SK-N-SH (cell line): ENCODE results near the gene SLF2. TPM values are rescaled to one million over a fixed set of nuclear protein-coding genes. Genes with fewer than 3 reads are reported as not detected.

Experiments used
- CTCF ChIA-PET: fragments of 300-600, 350-600 bp; formaldehyde crosslinking; extraction: SDS; loops from one replicate; lab custom pipeline; 2021; lab: Yijun Ruan, JAX
- POLR2A ChIA-PET: fragments of 350-600 bp; sonication (Branson Sonifier 250); formaldehyde crosslinking; extraction: SDS; loops from one replicate; lab custom pipeline; 2020; ENCODE audit warnings: antibody characterized with exemption, inconsistent platforms; lab: Yijun Ruan, JAX
- DNase-seq: peaks from one replicate; pipeline ENCODE4 v3.0.0; 2012
- H2AFZ ChIP-seq: fragments of 200-600 bp; sonication (generic); 2 replicates; pipeline ENCODE4 v1.8.1; 2016; ENCODE audit warnings: antibody characterized with exemption, mild to moderate bottlenecking, low read depth
- H3F3A ChIP-seq: fragments of 200-600 bp; sonication (generic); replicated peaks from 2 replicates; pipeline ENCODE3; 2016; ENCODE audit warnings: antibody characterized with exemption, mild to moderate bottlenecking; ENCODE audit not compliant: insufficient read depth
- H3K27ac ChIP-seq, 2 experiments: fragments of 200-500 bp in 1 of 2; fragments of 200-600 bp in 1 of 2; sonication (Bioruptor generic) in 1 of 2; sonication (generic), shearing (Covaris generic) in 1 of 2; 2 replicates each; pipeline versions ENCODE4 v1.5.1 to v1.6.1; 2014 to 2016; ENCODE audit warnings: low read depth in 2 of 2, inconsistent platforms in 1 of 2, low read length in 1 of 2, mild to moderate bottlenecking in 1 of 2, mixed read lengths in 1 of 2
- H3K27me3 ChIP-seq: fragments of 200-600 bp; sonication (generic), shearing (Covaris generic); 2 replicates; pipeline ENCODE4 v1.6.1; 2016; ENCODE audit warnings: mixed run types; ENCODE audit not compliant: insufficient read depth
- H3K36me3 ChIP-seq, 2 experiments: fragments of 200-500 bp in 1 of 2; fragments of 200-600 bp in 1 of 2; sonication (Bioruptor generic) in 1 of 2; sonication (generic) in 1 of 2; replicated peaks in 1 of 2; 2 replicates each; pipeline versions ENCODE3 to v1.5.1; 2014 to 2016; ENCODE audit warnings: low read length in 1 of 2, mild to moderate bottlenecking in 1 of 2; ENCODE audit not compliant: insufficient read depth in 2 of 2, control insufficient read depth in 1 of 2
- H3K4me1 ChIP-seq, 2 experiments: fragments of 200-500 bp in 1 of 2; fragments of 200-600 bp in 1 of 2; sonication (Bioruptor generic) in 1 of 2; sonication (generic), shearing (Covaris generic) in 1 of 2; 2 replicates each; pipeline versions ENCODE4 v1.5.1 to v1.6.1; 2014 to 2016; ENCODE audit warnings: low read depth in 1 of 2, low read length in 1 of 2, mixed run types in 1 of 2; ENCODE audit not compliant: insufficient read depth in 2 of 2, control insufficient read depth in 1 of 2
- H3K4me2 ChIP-seq: fragments of 200-600 bp; sonication (generic), shearing (Covaris generic); 2 replicates; pipeline ENCODE4 v1.6.1; 2017; ENCODE audit warnings: mixed run types
- H3K4me3 ChIP-seq, 2 experiments: fragments of 200-500 bp in 1 of 2; fragments of 200-600 bp in 1 of 2; sonication (Bioruptor generic) in 1 of 2; sonication (generic), shearing (Covaris generic) in 1 of 2; 2 replicates each; pipeline versions ENCODE4 v1.5.1 to v1.8.1; 2014 to 2016; ENCODE audit warnings: low read depth in 2 of 2, inconsistent platforms in 1 of 2, low read length in 1 of 2, mild to moderate bottlenecking in 1 of 2, mixed read lengths in 1 of 2, moderate library complexity in 1 of 2
- H3K79me2 ChIP-seq: fragments of 200-600 bp; sonication (generic); 2 replicates; pipeline ENCODE4 v1.8.1; 2017; ENCODE audit warnings: mild to moderate bottlenecking; ENCODE audit not compliant: insufficient read depth
- H3K9ac ChIP-seq: fragments of 200-600 bp; sonication (generic); 2 replicates; pipeline ENCODE4 v1.6.1; 2017; ENCODE audit warnings: mixed run types
- H3K9me2 ChIP-seq: fragments of 200-600 bp; sonication (generic); 2 replicates; pipeline ENCODE4 v1.6.1; 2017; ENCODE audit warnings: mixed run types
- H3K9me3 ChIP-seq: fragments of 200-600 bp; sonication (generic); 2 replicates; pipeline ENCODE4 v1.6.1; 2017; ENCODE audit warnings: mixed run types, mild to moderate bottlenecking, moderate library complexity
- H4K20me1 ChIP-seq: fragments of 200-600 bp; sonication (generic); 2 replicates; pipeline ENCODE4 v1.6.1; 2017; ENCODE audit warnings: mild to moderate bottlenecking, mixed run types; ENCODE audit not compliant: insufficient read depth
- FOXM1 ChIP-seq: IDR thresholded peaks from 2 replicates; pipeline ENCODE4 v1.4.0; 2012; ENCODE audit warnings: low read depth, mild to moderate bottlenecking
- GABPA ChIP-seq: IDR thresholded peaks from 2 replicates; pipeline ENCODE4 v1.4.0; 2012; ENCODE audit warnings: low read depth, mild to moderate bottlenecking
- SMC3 ChIP-seq: IDR thresholded peaks from 2 replicates; pipeline ENCODE4 v1.6.1; 2012; ENCODE audit warnings: low read depth, low read length, improper control_type of control experiment
- TCF12 ChIP-seq: IDR thresholded peaks from 2 replicates; pipeline ENCODE4 v1.4.0; 2012
- USF2 ChIP-seq: fragments of 150-350 bp; IDR thresholded peaks from 2 replicates; pipeline ENCODE4 v1.6.1; 2017; ENCODE audit warnings: antibody characterized with exemption, low read length, low read depth, borderline replicate concordance
- ZBTB33 ChIP-seq: IDR thresholded peaks from 2 replicates; pipeline ENCODE4 v1.4.0; 2012; ENCODE audit warnings: low read depth, borderline replicate concordance
- WGBS: methylation state at CpG from one replicate; pipeline ENCODE4 v1.1.6; 2017; ENCODE audit warnings: low lambda C conversion rate; 5-methylcytosine and 5-hydroxymethylcytosine counted together
- polyA plus RNA-seq, 3 experiments: library from polyadenylated mRNA; depleted of rRNA; stranded (reverse); fragments of >200 nt; gene quantifications; 2 replicates each; pipeline ENCODE4 v1.2.3, GENCODE V29; 2012
- TF ChIP-seq, protein P1 (sequence below): fragments of 150-350 bp; IDR thresholded peaks from 2 replicates; pipeline ENCODE4 v1.6.1; 2016; ENCODE audit warnings: mild to moderate bottlenecking, low read depth, low read length
- TF ChIP-seq, protein P2 (sequence below): IDR thresholded peaks from 2 replicates; pipeline ENCODE4 v1.4.0; 2012; ENCODE audit warnings: low read depth, borderline replicate concordance

Gene SLF2
- polyA plus RNA-seq, 1 of the 3 experiments (the other 2 are of a cell fraction): 6.3 TPM

DNA sequence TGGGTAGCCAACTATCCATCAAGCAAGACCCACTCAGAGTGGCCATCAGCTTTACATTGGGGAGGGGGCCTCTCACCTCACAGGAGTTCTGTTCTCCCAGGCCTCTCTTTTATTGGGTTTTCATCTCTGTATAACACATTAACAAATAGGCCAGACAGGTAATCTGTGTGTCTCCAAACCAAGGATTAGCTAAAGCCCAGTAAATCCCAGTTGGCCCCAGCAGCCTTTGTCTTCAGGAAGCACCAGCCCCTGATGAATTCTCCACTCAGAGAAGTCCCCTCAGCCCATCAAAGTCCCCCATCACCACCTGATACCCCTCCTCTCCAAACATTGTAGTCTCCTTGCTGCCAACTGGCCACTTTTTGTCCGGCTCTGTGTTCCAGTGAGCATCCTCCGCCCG, 16.9 kb upstream of the SLF2 start:
- Histone ChIP-seq H4K20me1 (no peaks in the 10 kb centered on the region), H2AFZ (no peak overlapping the region), H3F3A (peaks cover 9% of the 10 kb centered on the region), H3K4me3 (no peak overlapping the region), H3K4me1 (peaks cover 0 to 4% of the 10 kb centered on the region in 2 experiments; a peak in 3 of 4 replicates), H3K9me3 (no peaks in the 10 kb centered on the region), H3K27ac (no peak overlapping the region), H3K79me2 (no peaks in the 10 kb centered on the region)
- no peak for DNase-seq
- 94% methylated on average over 3 of the region's 3 CpGs for WGBS
- CTCF ChIA-PET: interaction anchor here (0.8 to 2.1 kb wide), 6 partner anchors 15 to 334 kb away, joined by 3 to 9 read pairs (median 4); no protein-coding TSS in a partner anchor
- no peak for TF ChIP-seq GABPA
- TF ChIP-seq, protein P1, sequence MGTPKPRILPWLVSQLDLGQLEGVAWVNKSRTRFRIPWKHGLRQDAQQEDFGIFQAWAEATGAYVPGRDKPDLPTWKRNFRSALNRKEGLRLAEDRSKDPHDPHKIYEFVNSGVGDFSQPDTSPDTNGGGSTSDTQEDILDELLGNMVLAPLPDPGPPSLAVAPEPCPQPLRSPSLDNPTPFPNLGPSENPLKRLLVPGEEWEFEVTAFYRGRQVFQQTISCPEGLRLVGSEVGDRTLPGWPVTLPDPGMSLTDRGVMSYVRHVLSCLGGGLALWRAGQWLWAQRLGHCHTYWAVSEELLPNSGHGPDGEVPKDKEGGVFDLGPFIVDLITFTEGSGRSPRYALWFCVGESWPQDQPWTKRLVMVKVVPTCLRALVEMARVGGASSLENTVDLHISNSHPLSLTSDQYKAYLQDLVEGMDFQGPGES: no peak
- TF ChIP-seq ZBTB33: no peak
- no peak for TF ChIP-seq FOXM1
- TF ChIP-seq, protein P2, sequence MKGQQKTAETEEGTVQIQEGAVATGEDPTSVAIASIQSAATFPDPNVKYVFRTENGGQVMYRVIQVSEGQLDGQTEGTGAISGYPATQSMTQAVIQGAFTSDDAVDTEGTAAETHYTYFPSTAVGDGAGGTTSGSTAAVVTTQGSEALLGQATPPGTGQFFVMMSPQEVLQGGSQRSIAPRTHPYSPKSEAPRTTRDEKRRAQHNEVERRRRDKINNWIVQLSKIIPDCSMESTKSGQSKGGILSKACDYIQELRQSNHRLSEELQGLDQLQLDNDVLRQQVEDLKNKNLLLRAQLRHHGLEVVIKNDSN: no peak
- no peak for TF ChIP-seq TCF12
- TF ChIP-seq SMC3: no peak
- TF ChIP-seq, all 33 proteins: peak for 0
- Histone ChIP-seq H3K27me3 (no peaks in the 10 kb centered on the region), H3K9me2 (no peaks in the 10 kb centered on the region), H3K9ac (no peak overlapping the region), H3K4me2 (no peak overlapping the region), H3K36me3 (no peaks in the 10 kb centered on the region)
- POLR2A ChIA-PET: no interaction called here

- Histone ChIP-seq H3K9me3 (no peaks in the 10 kb centered on the region), H3K27ac (no peak overlapping the region), H4K20me1 (no peaks in the 10 kb centered on the region), H2AFZ (no peak overlapping the region), H3K4me2 (no peak overlapping the region), H3F3A (peaks cover 4% of the 10 kb centered on the region), H3K9ac (no peak overlapping the region), H3K4me1 (no peaks in the 10 kb centered on the region), H3K4me3 (no peak overlapping the region), H3K9me2 (no peaks in the 10 kb centered on the region), H3K79me2 (no peaks in the 10 kb centered on the region), H3K27me3 (no peaks in the 10 kb centered on the region), H3K36me3 (no peaks in the 10 kb centered on the region)
- CTCF ChIA-PET: interaction anchor here (1.0 to 1.7 kb wide), 4 partner anchors 16 to 335 kb away, joined by 3 to 9 read pairs (median 4); no protein-coding TSS in a partner anchor
- POLR2A ChIA-PET: no interaction called here
- 65% methylated on average over 7 of the region's 7 CpGs for WGBS
- no peak for DNase-seq
- no peak for TF ChIP-seq USF2
Observed at GRCh38 chr10:100896876-100897461, 15.8 kb upstream of the SLF2 start.
